ENCODE measurements around the gene IFNK.
"Not testable (repeated sequence)": the region's sequence is repeated elsewhere in the genome, so short reads cannot be mapped to it uniquely, and the experiment has no call there.

Gene IFNK, protein sequence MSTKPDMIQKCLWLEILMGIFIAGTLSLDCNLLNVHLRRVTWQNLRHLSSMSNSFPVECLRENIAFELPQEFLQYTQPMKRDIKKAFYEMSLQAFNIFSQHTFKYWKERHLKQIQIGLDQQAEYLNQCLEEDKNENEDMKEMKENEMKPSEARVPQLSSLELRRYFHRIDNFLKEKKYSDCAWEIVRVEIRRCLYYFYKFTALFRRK
- long read RNA-seq, donor 1, result 0 reads
- long read RNA-seq, donor 2, result 0 reads
- long read RNA-seq, donor 3, result 0 reads
- long read RNA-seq, donor 4, result 0 reads
- long read RNA-seq, donor 5, result 0 reads
- long read RNA-seq, donor 6, result 0 reads
- long read RNA-seq, donor 7, result 0 reads
- long read RNA-seq, donor 8, result 0 reads

DNA sequence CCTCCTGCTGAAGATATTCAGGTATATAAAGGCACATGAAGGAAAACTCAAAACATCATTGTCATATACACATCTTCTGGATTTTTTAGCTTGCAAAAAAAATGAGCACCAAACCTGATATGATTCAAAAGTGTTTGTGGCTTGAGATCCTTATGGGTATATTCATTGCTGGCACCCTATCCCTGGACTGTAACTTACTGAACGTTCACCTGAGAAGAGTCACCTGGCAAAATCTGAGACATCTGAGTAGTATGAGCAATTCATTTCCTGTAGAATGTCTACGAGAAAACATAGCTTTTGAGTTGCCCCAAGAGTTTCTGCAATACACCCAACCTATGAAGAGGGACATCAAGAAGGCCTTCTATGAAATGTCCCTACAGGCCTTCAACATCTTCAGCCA lies at the start of gene IFNK:
IFNK (plus strand) TSS at position 55 of the 400 bp plus-strand sequence; CDS start at position 102, 47 bp downstream.
- no peak for DNase-seq

DNA sequence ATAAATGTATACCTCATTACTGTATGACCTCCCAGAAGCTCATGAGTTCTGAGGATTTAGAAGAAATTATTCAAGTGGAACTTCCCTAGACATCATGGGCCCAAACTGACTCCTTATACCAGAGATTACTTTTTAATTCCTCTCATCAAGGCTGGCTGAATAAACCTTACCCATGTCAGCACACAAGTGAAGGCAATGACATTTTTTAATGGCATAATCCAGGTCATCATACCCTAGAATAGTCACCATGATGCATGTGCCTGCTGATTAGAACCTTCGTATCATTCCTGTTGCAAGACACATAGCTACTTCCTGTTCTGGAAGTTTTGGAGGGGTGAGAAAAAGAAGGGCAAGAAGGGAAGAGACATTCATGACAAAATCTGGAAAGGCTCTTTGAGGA lies 49.8 kb upstream of the IFNK start:
- DNase-seq, result no peak

DNA sequence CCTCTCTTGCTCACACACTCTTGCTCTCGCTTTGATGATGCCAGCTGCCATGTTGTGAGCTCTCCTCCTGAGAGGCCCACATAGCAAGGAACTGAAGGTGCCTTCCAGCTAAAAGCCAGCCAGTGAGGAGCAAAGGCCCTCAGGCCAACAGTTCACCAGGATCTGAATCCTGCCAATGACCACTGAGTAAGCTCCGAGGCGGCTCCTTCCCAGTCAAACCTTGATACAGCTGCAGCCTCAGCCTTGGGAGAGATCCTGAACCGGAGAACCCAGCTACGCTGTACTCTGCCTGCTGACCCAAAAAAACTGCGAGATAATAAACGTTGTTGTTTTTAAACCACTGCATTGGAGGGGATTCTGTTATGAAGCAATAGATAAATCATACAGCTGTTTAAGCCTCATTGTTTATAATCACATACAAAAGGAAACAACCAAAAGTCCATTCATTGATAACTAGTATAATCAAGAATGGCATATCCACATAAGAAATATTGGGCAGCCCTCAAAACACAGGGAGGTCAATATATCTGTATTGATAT lies 49.0 kb upstream of the IFNK start:
- DNase-seq, result no peak

DNA sequence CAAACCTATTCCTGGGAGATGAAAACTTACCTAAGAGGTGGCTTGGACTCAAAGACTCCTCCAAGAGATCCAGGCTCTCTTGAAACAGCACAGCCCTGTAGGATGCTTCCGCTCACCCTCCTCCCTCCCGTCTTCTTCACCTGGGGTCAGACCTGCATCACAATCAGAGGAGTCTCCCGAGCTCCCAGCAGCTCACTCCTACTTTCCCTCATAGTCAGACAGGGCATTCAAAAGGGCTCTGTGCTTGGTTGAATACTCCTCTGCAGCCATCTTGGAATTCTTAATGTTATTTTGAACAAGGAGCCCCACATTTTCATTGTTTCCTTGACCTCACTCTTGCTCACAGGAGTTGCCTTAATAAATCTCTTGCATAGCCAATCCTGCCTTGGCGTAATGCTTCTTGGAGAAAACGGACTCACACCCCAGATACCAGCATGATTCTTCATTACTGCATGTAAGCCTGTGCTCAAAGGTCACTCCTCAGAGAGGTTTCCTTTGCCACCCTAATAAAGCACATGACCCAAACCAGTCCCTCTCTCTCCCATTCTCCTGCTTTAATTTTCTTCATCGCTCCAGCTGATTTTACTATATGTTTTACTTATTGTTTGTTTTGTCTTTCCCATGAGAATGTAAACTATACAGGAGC lies 47.1 kb upstream of the IFNK start:
- DNase-seq, result no peak

DNA sequence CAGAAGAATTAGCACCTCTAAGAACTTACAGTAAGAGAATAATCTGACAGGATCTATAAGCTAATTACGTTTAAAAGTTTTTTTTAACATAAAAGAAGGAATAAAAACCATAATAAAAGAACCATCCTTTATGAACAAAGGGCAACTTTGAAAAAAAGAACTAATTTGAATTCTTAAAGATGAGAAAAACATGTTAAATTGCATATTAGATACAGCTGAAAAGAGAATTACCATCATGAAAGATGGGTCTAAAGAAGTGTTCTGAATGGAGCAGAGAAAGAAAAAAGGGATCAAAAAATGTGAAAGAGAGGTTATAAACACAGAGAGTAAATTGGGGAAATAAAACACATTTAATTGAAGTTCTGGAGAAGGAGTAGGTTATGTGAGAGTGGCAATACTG lies 45.8 kb upstream of the IFNK start:
- no peak for DNase-seq

DNA sequence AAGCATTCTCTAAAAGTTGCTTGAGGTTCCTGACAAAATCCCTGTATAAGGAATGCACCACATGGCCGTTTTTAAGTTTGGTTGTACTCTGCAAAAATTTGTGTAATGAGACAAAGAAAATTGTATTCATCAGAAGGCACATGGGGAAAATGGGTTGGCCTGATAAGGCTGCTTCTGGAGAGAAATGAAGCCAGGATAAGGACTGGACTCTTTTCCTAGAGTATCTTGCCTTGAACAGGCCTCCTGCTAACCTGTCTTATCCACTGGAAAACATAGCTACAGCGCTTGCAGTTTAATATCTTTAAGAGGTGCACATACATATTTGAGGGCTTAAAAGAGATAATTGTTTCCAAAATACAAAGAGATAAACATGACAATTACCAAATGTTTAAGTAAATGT lies 41.4 kb upstream of the IFNK start:
- no peak for DNase-seq

DNA sequence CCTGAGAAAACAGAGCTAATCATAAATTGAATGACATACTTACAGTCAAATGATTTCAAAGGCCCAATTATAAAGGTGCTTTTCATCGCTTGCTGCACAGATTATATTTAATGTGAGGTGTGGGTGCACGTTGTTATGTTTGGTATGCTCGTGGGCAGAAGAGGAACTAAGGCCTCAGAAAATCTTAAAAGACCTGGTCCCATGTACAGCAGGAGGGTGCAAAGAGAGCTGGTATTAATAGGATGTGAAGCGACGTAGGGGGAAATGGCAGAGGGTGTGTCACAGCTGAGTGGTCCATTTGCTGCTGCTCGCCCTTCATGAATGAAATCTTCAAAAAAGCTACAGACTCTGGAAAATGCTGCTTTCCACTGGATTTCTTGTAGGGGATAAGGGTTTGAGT lies 40.5 kb upstream of the IFNK start:
- DNase-seq, result no peak

DNA sequence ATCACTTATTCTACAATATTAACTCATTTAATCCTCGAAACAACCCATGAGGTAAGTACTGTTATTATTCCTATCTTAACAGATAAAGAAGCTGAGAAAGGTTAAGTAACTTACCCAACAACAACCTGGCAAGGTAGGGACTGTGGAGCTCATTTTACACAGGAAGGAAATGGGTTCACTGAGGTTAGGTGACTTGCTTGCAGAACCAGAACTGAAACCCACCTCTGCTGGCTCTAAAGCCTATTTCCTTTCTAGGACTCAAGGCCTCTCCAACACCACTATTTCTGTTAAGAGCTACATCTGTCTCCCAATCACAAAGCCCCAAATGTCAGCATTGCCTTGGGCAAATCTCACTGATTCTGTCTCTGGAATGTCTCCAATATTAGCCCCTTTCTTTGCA lies 38.9 kb upstream of the IFNK start:
- DNase-seq, result no peak

DNA sequence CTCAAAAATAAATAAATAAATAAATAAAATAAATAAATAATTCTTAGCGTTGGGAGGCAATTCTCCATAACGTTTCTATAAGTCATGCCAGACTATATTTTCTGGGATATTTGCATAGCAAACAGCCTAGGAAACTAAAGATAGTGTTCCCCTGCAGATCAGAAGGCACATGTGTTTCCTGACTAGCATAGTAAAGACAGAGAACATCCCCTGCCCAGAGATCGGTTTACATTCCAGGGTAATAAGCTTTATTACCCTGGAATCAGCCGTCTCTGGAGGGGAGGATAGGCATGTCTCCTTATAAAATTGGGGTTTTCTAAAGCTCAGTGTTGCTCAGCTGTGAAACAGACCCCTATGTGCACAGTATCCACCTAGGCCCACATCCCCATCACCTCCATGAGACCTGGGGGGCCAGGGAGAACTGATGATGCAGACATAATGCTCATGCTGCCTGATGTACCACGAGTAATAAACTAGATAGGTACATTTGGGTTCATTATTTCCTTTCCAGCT lies 36.9 kb upstream of the IFNK start:
- no peak for DNase-seq

DNA sequence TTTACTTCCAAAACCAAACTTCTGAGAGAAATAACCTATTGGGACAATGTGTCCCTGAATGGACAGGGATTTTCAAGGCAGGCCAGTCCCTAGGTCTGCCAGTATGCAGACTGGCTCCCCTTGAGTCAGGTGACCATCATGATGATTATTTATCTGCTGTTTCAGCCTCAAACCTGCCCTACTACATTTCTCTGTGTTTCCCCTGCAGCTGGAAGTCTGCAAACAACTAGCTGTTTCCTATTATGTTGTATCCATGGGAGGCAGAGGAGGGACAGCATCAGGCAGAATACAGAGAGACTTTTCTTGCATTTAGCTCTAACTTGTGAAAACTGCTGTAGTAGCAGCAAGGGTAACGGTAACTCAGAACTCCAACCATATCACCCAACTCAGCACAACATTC lies 36.2 kb upstream of the IFNK start:
- no peak for DNase-seq

DNA sequence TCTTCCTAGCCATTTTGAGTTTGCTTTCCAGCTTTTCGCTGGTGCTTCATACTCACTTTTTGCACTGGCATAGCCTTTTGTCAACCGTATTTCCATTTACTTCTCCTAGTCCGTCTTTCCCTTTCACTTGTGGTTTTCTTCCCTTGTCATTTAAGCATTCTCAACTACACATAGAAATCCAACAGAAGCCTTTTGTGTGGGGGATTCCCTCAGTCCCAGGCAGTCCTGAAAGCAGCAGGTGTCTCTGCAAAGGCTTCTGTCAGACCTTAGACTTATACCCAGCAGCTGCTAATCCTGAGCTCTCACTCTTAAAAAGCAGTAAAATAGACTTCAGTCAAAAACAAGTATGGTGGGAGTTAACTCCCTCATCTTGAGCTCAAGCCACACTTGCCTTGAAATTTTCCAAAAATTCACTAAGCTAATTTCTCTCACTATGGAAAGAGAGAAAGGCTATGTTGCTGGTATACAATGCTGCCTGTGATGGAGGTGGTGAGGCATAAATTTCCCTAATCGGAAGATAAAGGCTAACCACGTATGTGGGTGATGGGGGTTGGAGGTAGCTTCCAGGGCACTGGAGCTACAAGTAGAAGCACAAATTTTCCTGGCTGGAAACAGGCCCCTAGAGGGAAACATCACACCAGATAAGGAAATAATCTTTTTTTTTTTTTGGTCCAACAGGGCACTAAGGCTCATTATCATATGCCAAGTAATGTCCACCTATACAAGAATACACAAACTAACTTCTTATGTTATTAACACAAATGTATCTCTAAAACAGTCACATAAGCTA lies 34.8 kb upstream of the IFNK start:
- DNase-seq, result no peak

DNA sequence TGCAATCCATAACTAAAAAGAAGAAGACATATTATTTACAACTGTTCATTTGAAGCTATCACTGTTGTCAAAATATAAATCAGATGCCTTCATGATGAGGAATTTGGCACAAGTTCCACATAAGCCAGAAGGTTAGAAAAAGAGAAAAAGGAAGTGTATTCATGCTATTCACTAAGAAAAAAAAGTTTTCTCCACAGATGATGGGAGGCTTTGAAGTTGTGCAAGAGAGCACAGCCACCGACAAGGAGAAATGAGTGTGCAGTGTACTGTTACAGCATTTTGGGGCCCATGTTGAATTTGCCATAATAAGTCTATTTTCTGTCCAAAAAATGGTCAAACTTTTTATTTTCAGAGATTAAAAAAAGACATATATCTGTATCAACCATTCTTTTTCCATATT lies 32.9 kb upstream of the IFNK start:
- DNase-seq, result no peak

DNA sequence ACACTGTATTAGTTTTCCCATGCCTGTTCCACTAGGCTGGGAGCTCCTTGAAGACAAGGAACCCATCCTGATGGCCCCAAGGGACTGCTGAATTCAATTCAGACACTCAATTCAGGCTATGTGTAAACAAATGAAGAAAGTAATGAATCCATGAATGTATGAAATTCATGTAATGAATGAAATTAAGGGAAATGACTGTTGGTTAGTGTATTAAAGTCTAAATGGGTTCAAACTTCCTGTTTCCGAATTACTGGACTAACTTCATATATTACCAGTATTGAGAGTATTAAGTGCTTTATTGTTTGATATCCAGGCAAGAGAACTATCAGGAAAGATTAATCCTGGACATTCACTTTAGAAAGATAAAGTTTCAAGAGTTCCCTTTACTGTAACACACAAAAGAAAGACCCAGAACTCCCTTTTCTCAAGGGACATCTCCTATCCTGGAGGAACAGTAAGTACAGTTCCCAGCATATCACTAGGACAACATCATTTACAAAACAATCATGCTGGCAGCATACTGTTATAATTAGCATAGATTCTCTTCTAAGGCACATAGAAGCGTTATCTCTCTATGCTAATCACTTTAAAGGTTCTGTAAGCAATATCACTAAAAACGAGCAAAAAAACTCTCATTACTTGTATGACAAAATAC lies 28.5 kb upstream of the IFNK start:
- DNase-seq, result no peak

DNA sequence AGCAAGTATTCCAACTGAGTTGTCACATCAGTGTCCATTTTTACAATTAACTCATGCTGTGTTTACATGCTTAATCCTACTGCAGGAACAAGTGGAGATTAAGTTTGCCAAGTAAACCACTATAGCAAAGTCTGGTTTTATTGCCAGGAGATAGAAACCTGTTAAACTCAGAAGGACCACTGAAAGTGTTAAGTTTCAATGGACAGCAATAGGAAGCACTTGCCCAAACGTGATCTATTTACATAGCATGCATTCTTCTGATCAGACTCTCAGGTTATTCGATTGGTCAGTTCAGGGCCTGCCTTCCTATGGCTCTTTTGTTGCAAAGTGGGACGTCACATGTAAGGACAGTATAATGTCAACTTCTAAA lies 28.0 kb upstream of the IFNK start:
- DNase-seq, result no peak

DNA sequence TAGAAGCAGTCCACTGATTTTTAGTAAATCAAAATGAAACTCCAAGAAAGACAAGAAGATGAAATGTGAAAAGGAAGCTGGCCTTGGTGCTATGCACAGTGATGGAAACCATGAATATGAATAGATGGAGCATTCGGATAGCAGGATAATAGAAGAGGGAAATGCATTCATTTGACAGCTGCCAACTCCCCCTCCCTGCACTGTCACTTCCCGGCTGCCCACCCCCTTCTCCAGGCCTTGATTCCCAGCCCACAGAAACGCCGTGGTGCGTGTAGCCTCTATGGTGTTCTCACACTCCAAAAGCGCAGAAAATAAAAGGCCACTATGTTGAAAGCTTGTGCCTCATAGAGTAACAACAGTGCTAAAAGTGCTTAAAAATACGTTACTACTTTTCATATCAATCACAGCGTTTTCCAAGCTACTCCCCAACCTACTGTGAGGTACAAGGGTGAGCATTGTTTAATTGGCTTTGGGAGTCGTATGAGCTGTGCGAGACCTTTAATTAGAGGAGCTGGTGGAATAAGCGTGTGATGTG lies 26.1 kb upstream of the IFNK start:
- peak; percentile 16 for DNase-seq

DNA sequence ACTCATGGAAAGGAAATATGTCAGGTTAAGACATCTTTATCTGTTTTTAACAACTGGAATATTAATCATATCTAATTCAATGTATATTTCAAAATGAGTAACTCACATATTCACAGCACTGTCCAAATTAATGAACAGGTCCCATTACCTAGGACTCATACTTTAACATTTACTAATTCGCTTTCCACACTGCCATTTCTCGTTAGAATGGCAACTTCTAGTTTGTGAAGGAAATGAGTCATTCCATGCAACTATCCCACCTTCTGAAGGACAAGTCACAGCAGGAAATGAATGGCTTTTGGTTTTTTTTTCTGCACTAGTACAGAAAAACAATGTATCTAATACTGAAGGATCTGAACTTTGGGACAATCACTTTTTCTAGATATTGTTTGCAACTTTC lies 24.6 kb upstream of the IFNK start:
- DNase-seq, result no peak

DNA sequence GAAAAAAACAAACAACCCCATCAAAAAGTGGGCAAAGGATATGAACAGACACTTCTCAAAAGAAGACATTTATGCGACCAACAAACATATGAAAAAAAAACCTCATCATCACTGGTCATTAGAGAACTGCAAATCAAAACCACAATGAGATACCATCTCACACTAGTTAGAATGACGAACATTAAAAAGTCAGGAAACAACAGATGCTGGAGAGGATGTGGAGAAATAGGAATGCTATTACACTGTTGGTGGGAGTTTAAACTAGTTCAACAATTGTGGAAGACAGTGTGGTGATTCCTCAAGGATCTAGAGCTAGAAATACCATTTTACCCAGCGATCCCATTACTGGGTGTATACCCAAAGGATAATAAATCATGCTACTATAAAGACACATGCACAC lies 23.2 kb upstream of the IFNK start:
- not testable (repeated sequence) for DNase-seq

DNA sequence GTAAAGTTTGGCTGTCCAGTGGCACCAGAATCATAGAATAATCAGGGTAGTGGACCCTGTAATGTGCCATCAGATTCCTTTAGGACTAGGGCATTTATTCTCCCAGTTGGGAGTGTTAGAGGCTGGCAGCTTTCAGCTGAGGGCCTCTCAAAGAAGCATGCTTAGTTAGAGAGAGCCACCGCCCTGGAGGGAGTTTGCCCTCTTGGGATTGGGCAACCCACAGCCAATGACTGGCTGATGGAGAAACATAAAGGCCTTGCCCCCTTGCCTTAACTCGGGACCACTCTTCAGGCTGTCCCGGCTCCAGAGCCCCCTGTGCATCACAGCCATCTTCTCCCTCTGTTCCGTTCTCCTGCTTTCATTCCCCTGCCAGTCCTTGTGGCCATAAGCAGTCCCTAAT lies 20.5 kb upstream of the IFNK start:
- no peak for DNase-seq

DNA sequence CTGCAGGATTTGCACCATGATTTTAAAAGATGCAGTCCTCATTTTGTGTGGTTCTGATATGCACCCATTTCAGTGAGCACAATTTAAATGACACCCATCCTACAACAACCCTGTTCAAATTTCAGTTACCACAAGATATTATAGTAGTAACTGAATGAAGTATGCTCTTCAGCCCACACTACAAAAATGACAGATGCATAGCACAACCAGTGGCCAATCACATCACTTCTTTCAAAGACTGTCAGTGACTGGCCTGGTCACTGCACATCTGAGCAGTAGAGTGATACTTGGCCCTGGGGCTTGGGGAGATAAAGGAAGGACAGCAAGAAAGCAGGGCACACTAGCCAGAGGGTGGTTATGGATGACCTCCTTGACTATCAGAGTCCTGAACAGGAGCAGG lies 19.8 kb upstream of the IFNK start:
- DNase-seq, result no peak

DNA sequence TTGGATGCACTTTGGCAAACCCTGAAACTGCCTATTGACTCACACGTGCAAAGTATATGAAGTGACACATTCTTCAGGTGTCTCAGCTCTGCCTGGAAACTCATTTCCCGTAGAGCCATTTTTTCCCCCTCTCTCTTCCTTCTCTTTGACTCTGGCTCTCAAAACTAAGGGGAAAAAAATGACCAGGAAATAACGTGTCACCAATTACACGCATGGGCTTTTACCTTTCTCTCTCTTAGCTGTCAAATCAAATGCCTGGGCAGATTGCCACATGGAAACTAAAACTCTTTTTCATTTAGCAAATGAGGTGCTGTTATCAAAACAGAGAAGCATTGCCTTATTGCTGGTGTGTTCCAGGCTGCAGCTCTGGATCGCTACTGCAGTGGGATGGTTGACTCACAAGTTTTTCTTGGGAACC lies 18.3 kb upstream of the IFNK start:
- no peak for DNase-seq

DNA sequence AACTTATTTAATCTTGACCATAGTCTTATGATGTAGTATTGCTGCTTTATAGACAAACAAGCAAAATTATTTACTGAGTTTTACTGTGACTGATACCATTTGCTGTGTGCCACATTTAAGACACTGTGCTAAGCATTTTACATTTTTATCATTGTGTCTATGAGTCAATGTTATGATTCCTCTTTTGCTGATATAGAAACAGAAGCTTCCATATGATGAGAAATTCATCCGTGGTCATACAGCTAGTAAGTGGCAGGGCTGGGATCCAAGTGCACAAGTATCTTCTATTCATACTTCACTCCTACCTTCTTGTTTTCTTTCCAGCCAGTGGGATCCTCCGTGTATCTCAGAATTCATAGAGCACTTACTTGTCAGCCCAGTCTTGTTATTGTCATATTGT lies 17.1 kb upstream of the IFNK start:
- no peak for DNase-seq

DNA sequence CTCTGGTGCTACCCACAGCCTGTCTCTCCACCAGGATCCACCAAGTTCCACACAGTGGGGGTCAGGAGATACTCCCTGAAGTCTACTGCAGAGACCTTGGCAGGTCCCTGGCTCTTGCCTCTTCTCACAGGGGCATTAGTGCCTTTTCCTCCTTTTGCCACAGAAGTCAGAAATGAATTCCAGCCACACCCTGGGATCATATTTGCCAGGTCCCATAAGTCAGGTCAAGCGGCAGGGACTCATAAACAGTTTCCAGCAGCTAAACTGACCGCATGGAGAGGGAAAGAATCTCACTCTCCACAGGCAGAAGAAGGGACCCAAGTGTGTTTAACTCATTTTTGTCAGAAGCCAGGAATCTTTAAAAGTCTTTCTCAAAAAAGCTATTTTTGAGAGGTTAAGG lies 13.3 kb upstream of the IFNK start:
- DNase-seq, result no peak
